GM21737 (cell line): ENCODE measurements around the gene ALG14.
"Not testable (repeated sequence)": the region's sequence is repeated elsewhere in the genome, so short reads cannot be mapped to it uniquely, and the experiment has no call there.

ENCODE experiments used
- ATAC-seq: cut with Tn5 transposase; IDR thresholded peaks from one replicate; pipeline ENCODE4 v1.9.1; 2021; ENCODE audit warnings: mild to moderate bottlenecking, moderate library complexity; ENCODE audit not compliant: unreplicated experiment

ALG14 gene

GRCh38 chr1:95013950-95014574, 58.7 kb downstream of the ALG14 start:
- no peak for ATAC-seq

DNA sequence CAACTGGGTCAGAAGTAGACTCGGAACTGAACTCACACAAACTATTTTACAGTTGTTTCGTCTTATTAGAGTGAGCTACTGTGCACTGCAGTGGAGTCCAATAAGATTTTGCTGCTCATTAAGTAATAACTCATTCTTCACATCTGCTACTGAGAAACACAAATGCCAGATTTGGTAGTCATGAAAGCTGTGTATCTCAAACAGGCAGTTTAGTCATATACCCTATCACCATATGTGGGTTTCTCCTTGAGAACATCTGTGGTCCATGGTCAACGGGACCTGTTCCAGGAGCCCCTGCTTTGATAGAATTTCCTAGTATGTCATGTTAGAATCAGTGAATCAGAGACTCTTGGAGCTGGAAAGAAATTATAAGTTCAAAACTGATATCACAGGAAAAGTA, 60.4 kb downstream of the ALG14 start:
- no peak for ATAC-seq

DNA sequence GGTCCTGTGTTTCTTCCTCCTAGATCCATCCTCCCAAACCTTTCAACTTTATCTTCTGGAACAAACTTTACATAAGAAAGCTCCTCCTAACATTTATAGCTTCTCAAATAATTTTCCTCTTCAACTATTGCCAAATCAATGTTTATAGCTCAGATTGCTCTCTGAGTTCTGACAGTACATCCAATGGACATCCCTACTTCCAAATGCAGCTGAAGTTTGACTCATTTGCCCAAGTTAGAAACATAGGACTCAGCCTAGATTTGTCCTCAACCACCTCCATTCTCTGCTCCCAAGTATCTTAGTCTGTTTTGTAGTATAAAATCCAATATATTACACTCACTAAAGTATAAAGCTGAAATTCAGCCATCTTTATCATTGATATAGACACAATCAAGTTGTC, 62.6 kb downstream of the ALG14 start:
- ATAC-seq = no peak

- no peak for ATAC-seq
These were observed 65.1 kb downstream of the ALG14 start for GRCh38 chr1:95007687-95008086.

GRCh38 chr1:95006681-95007080, 66.1 kb downstream of the ALG14 start:
- ATAC-seq = no peak

GRCh38 chr1:95005584-95005983, 67.2 kb downstream of the ALG14 start:
- no peak for ATAC-seq

DNA sequence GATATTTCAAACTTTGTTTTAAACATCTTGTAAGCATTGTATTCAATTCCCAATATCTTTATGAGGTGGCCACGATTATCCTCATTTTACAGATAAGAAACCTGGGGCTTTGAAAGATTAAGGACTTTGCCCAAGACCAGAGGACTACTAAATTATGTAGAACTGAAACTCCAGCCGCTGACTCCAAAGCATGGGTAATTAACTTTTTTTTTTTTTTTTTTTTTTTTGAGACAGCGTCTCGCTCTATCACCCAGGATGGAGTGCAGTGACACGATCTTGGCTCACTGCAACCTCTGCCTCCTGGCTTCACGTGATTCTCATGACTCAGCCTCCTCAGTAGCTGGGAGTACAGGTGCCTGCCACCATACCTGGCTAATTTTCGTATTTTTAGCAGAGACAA, 68.7 kb downstream of the ALG14 start:
- no peak for ATAC-seq

DNA sequence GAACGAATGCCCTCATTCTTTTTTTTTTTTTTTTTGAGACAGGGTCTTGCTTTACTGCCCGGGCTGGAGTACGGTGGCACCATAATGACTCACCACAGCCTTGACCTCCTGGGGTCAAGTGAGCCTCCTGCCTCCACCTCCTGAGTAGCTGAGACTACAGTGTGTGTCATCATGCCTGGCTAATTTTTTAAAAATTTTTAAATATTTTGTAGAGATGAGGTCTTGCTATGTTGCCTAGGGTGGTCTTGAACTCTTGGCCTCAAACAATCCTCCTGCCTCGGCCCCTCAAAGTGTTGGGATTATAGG, 69.4 kb downstream of the ALG14 start:
- no peak for ATAC-seq

DNA sequence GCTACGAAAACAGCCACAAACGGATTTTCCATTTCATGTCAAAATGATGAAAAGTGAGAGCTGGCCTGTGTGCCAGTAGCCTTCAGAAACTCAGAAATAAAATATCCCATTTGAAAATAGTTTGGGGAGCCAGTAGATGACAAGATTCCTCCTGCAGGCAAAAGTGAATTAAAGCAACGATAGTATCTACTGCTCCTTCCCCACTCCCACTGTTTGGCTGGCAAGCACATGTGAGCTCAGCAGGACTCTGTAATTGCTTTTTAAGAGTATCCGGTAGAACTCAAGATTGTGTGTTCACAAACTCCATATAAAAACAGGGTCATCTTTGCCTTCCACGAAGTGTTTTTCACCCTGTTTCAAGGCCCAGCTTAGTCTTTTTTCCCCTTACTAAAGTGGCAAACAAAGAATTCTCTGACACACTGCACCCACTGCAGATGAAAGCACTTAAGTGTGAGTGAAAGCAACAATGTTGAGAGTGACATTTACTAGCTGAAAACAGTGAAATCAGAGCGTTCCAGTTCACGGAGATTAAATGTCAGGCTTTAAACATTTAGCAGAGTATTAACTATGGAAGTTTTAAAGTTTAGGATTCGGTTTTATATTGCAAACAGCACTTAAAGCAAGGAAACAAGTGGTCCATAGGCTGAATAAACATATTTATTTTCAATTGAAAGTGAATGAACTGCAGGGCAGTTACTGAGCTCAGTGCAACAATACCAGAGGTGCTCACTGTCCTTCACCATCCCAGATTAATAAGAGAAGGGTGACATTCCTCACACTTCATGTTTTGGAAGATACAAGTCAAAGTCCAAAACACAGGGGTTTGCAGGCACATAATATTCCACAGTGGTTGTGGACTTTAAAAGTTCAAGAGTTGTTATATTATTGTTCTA, 70.0 kb downstream of the ALG14 start:
- ATAC-seq = no peak

GRCh38 chr1:95002164-95002539, 70.6 kb downstream of the ALG14 start:
- ATAC-seq = no peak

DNA sequence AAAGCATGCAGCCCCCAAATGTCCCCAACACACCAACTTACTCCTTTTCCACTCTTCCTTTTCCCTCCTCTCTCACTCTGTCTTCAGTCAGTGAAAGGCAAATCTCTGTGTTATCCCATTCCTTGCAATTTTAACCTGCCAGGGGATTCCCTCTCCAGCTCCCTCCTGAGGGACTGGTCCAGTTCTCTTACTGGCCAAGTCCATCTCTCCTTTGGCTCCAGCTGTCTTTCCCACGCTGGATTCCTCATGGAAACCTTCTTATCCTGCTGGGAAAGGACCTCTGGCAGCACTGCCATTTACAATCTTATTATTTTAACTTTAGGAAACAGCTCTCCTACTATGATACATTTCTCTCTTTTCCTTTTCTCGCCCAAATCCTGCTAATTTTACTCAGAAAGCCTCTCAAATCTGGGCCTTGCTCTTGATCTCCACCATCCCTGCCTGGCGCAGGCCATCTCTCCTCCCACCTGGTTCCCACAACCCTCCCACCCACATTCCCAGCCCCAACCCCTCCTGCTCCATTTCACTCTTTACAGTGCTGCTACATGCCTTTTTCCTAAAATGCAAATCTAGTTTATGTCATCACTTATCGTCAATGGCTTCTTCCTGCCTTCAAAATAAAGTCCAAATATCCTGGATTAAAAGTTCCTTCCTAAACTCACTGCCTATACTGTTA, 73.2 kb downstream of the ALG14 start:
- no peak for ATAC-seq

DNA sequence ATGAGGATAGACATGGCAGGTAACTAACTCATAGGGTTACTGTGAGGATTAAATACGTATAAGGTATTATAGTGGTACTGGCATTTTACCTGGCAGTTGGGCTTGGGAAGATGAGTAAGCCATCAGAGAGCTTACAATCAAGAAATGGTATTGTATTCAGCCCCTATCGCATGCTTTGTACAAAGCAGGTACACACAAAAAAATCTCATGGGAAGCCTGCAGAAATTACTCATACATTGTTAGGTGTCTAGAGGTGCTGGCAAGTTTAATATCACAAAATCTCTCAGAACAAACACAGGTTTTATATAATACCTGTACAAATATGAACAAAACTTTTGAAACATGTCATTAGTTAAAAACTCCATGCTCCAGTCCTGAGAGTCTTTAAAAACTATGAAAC, 74.0 kb downstream of the ALG14 start:
- no peak for ATAC-seq

DNA sequence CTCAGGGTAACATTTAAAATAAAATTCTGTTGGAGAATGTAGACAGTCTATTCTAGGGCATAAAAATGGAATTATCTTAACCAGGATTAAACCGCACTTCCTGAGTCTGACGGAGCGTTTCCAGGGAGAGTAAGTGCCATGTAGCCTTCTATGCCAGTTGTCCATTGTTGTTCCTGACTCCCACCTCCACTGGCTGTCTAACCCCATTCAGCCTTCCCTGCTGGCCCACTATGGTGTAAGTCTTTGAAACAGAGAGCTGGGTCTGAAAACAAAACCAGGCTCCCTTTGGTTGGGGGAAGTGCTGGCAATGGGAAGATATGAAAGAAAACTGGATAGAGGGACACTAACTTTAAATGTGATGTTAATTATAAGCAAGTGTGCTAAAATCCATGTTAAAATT, 74.6 kb downstream of the ALG14 start:
- no peak for ATAC-seq

DNA sequence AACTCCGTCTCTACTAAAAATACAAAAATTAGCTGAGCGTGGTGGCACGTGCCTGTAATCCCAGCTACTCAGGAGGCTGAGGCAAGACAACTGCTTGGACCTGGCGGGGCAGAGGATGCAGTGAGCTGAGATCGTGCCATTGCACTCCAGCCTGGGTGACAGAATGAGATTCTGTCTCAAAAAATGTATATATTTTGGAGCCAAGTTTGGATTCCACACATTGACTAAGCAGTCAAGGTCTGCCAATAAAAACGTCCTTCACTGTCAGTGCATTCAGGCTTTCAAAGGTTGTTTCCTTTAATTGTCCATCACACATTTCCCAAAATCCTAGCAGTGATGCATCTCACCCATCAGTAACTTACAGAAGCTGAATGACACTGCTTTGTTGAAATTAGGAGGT, 77.2 kb downstream of the ALG14 start:
- ATAC-seq = not testable (repeated sequence)

DNA sequence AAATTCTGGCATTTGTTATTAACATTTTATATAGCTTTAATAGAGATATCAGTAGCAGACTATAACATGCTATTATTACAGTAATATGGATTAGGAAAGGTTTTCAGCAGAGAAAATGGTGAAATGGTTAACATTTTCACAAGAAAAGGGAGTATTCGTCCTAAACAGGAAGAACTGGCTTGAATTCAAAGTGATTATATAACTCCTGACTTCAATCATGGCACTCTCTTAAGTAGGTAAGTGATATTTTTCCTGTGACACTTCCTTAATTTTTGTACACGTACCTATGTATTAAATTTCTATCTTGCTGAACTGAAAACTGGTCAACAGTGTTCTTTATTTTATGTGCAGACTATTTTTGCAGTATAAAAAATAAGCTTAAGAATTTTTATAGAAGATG, 77.9 kb downstream of the ALG14 start:
- ATAC-seq = no peak

GRCh38 chr1:94993931-94994645, 78.7 kb downstream of the ALG14 start:
- no peak for ATAC-seq

DNA sequence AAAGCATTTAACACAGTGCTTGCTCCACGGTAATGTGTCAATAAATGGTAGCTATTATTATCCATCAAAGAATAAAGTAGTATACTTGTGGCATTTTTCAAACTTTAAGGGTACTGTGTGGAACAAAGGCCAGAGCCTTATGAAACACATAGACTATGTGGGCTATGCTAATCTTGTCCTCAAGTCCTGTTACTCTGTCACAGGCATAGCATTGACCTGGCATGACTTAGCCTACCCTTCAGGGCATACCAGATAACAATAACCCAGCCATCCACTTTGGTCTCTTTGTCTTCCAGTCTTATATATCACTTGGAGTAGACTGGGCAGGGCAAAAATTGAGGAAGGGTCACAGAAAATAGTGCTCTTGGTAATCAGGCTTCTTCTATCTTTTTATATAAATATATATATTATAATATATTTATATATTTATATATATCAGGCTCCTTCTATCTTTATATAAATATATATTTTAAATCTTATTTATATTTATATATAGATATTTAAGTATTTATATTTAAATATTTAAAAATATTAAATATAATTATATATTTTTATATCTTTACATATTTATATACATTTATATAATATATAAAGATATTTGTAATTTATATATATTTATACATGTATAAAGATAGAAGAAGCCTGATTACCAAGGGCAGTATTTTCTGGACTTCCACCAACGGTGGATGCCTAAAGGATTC, 79.7 kb downstream of the ALG14 start:
- ATAC-seq = no peak

DNA sequence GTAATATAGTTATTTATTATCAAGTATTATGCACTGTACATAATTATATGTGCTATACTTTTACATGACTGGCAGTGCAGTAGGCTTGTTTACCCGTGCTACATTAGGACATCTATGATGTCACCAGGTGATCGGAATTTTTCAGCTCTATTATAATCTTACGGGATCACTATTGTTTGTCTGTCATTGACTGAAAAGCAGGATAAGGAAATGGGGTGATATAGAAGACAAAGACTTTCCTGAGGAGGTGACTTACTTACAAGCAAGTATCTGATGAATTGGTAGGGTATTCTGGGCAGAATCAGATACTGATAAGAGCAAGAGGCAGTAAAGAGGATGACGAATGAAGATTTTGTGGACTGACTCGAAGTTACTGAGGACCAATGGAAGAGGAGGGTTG, 80.6 kb downstream of the ALG14 start:
- ATAC-seq = no peak

DNA sequence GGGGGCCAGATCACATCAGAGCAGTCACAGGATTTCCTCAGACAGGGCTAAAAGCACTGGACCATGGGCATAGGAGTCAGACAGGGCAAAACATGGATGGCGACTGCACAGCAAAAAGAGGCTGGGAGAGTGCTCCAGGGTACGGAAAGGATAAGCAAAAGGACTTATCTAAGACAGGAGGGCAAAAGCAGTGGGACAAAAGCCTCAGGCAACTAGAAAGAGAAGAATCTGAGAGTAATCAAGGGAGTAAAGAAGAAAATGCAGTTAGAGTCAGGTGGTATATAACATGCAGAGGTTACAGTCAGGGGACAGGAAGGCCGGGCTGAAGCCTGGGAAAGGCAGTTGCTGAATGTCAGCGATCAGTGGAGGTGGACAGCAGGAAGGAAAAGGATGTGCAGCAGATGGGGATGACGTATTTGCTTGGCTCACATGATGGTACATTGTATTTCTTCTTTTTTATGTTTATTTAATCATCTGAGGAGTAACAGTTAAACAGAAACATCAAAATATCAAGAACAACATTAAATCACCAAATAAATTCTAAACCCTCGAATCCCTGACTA, 82.8 kb downstream of the ALG14 start:
- ATAC-seq = no peak

- ATAC-seq = no peak
These were observed 83.4 kb downstream of the ALG14 start for GRCh38 chr1:94989398-94989797.

GRCh38 chr1:94988356-94988755, 84.4 kb downstream of the ALG14 start:
- no peak for ATAC-seq
